Measurements from ENCODE around the gene FNDC3B.

FNDC3B gene

DNA sequence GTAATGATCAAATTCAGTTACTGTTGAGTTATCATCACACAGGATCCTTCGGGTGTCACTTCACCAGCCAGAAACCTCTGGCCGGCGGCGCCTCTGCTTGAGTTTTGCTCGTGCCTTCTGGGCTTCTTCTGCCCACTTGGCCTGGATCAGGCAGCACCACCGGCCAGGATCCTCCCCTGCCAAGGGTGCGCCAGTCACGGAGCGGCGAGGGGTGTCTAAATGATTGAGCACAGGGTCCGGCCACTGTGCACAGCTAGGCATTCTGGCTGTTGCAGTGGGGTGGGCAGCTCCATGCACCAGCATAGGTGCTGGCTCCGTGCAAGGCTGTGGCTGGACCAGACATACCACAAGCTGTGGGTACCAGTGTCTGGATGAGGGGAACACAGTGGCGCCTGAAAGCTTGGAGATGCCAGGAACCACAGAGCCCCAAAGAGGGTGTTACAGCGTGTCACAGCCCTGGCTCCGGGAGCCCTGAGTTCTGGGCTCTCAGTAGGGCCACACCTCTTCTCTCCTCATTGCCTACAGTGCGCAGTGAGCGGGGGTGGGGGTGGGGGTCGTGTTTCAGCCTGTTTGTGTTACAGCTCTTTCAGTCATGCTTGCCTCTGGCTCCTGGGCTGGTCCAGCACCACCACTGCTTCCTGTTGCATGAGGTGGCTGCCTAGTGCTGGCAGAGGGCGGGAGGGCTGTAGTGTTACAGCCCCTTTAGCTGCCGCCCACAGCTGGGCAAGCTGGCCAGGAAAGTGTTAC, 169.4 kb downstream of the FNDC3B start:
- H3K4me1 ChIP-seq = no peaks in the 10 kb centered on the region
- no peaks in the 10 kb centered on the region for H3K9me3 ChIP-seq
- TF ChIP-seq, protein P1, sequence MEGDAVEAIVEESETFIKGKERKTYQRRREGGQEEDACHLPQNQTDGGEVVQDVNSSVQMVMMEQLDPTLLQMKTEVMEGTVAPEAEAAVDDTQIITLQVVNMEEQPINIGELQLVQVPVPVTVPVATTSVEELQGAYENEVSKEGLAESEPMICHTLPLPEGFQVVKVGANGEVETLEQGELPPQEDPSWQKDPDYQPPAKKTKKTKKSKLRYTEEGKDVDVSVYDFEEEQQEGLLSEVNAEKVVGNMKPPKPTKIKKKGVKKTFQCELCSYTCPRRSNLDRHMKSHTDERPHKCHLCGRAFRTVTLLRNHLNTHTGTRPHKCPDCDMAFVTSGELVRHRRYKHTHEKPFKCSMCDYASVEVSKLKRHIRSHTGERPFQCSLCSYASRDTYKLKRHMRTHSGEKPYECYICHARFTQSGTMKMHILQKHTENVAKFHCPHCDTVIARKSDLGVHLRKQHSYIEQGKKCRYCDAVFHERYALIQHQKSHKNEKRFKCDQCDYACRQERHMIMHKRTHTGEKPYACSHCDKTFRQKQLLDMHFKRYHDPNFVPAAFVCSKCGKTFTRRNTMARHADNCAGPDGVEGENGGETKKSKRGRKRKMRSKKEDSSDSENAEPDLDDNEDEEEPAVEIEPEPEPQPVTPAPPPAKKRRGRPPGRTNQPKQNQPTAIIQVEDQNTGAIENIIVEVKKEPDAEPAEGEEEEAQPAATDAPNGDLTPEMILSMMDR (IDR thresholded peaks at IDR 0.05; ENCODE audit: low read depth, low read length) = no peak
- no peaks in the 10 kb centered on the region for H3K27me3 ChIP-seq
- no peaks in the 10 kb centered on the region for H3K36me3 ChIP-seq
- DNase-seq = no peak
- H3K4me3 ChIP-seq (ENCODE audit: low read depth, low read length) = no peak overlapping the region

DNA sequence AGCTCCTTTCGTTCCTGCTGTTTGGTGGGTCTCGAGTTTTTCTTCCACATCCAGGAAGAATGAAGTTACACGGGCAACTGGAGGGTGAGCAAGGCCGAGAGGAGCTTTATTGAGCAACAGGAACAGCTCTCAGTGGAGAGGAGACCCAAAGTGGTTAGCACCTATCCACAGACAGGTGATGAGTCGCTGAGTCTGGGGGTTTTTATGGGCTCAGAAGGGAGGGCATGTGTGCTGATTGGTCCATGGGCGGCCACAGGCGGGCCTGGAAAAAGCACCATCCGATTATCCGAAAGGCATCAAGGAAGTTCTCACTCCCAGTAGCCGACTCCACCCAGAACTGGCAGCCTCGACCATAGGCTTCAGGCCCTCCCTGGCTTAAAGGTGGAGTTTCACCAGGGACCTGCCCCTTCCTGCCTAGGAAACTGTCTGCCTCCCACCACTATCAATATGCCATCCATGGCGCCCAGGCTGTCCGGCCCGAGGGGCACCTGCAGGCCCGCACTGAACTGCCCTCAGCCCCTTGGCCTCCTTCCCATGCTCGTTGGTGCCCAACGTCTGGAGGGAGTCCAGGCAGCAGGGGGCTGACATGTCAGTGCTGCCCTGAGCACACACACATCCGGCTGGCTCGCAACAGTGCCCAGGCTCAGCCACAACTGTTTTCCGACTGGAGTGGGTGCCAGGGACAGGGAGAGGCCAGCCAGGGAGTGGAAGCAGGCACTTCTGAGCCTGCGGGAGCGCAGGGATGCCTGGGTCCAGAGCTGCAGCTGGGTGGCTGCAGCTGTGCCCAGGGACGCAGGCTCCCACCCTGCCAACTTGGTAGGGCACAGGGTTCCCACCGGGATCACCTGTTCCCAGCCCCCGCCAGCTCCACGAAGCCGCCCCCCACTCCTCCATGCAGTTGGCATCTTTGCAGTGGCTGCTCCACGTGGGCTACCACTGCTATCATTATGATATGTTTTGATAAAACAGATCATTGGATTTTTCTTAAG, 170.2 kb downstream of the FNDC3B start:
- Histone ChIP-seq H3K27me3 (no peaks in the 10 kb centered on the region), H3K36me3 (no peaks in the 10 kb centered on the region), H3K4me3 (ENCODE audit: low read depth, low read length) (no peak overlapping the region), H3K9me3 (no peaks in the 10 kb centered on the region), H3K4me1 (no peaks in the 10 kb centered on the region)
- DNase-seq = no peak
- TF ChIP-seq, protein P1 (IDR thresholded peaks at IDR 0.05; ENCODE audit: low read depth, low read length) = no peak

GRCh38 chr3:172210355-172210754, 171.0 kb downstream of the FNDC3B start:
- no peaks in the 10 kb centered on the region for H3K4me1 ChIP-seq
- no peaks in the 10 kb centered on the region for H3K9me3 ChIP-seq
- no peak for DNase-seq
- no peaks in the 10 kb centered on the region for H3K36me3 ChIP-seq
- no peaks in the 10 kb centered on the region for H3K27me3 ChIP-seq
- TF ChIP-seq, protein P1 (IDR thresholded peaks at IDR 0.05; ENCODE audit: low read depth, low read length) = no peak
- H3K4me3 ChIP-seq (ENCODE audit: low read depth, low read length) = no peak overlapping the region

GRCh38 chr3:172211123-172211522, 171.7 kb downstream of the FNDC3B start:
- Histone ChIP-seq H3K4me3 (ENCODE audit: low read depth, low read length) (no peak overlapping the region), H3K27me3 (no peaks in the 10 kb centered on the region), H3K9me3 (no peaks in the 10 kb centered on the region), H3K36me3 (no peaks in the 10 kb centered on the region), H3K4me1 (no peaks in the 10 kb centered on the region)
- TF ChIP-seq, protein P1 (IDR thresholded peaks at IDR 0.05; ENCODE audit: low read depth, low read length) = no peak
- DNase-seq = no peak

DNA sequence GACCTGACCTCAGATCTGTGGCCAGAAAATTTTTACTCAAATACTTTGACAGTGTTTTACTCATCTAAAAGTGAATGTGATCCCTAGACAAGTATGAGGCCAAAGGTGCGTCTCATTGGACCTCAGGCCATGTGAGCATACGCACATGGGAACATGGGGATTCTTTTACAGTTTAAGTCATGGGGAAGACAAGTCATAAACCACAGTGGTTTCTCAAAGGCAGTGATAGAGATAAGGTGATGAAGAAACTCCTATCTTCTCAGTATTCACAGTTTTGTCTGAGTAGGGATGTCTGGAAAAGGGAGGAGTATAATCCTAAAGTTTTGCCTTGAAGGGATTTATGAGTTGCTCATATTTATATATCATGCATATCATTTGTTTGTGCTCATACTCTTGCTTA, 173.8 kb downstream of the FNDC3B start:
- TF ChIP-seq, protein P1 (IDR thresholded peaks at IDR 0.05; ENCODE audit: low read depth, low read length) = no peak
- no peaks in the 10 kb centered on the region for H3K27me3 ChIP-seq
- no peaks in the 10 kb centered on the region for H3K36me3 ChIP-seq
- no peaks in the 10 kb centered on the region for H3K4me1 ChIP-seq
- no peaks in the 10 kb centered on the region for H3K9me3 ChIP-seq
- DNase-seq = no peak
- H3K4me3 ChIP-seq (ENCODE audit: low read depth, low read length) = no peak overlapping the region

All from BE2C (cell line).